HEK293T (cell line): ENCODE measurements around the gene MC1R.
"Not testable (repeated sequence)": the region's sequence is repeated elsewhere in the genome, so short reads cannot be mapped to it uniquely, and the experiment has no call there.

ENCODE experiments used
- NFRKB ChIP-seq: fragments of 450-650 bp; IDR thresholded peaks from 2 replicates; pipeline ENCODE4 v1.6.1; 2016; ENCODE audit warnings: mild to moderate bottlenecking, moderate library complexity
- SUZ12 ChIP-seq: fragments of 450-650 bp; IDR thresholded peaks from 2 replicates; pipeline ENCODE4 v1.6.1; 2016; ENCODE audit warnings: mild to moderate bottlenecking
- TF ChIP-seq, protein P1 (sequence below): fragments of 450-650 bp; IDR thresholded peaks from 2 replicates; pipeline ENCODE4 v1.6.1; 2016

DNA sequence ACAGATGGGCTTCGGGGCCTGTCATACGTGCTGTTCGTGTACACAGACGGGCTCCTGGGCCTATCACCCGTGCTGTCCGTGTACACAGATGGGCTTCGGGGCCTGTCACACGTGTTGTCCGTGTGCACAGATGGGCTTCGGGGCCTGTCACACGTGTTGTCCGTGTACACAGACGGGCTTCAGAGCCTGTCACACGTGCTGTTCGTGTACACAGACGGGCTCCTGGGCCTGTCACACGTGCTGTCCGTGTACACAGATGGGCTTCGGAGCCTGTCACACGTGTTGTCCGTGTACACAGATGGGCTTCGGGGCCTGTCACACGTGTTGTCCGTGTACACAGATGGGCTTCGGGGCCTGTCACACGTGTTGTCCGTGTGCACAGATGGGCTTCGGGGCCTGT, 39.5 kb upstream of the MC1R start:
- not testable (repeated sequence) for TF ChIP-seq SUZ12, NFRKB
- TF ChIP-seq, protein P1, sequence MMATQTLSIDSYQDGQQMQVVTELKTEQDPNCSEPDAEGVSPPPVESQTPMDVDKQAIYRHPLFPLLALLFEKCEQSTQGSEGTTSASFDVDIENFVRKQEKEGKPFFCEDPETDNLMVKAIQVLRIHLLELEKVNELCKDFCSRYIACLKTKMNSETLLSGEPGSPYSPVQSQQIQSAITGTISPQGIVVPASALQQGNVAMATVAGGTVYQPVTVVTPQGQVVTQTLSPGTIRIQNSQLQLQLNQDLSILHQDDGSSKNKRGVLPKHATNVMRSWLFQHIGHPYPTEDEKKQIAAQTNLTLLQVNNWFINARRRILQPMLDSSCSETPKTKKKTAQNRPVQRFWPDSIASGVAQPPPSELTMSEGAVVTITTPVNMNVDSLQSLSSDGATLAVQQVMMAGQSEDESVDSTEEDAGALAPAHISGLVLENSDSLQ, result not testable (repeated sequence)
